Left lung (tissue), 10 donors: ENCODE data around the gene RGL3. TPM values are rescaled to one million over a fixed set of nuclear protein-coding genes. Genes with fewer than 3 reads are reported as not detected.

Source experiments
- ATAC-seq: fragments of 200-7000 bp; cut with Tn5 transposase; one replicate; pipeline ENCODE4 v1.9.1; 2020; ENCODE audit warnings: moderate library complexity
- DNase-seq, 4 donors: peaks; one replicate each; pipeline ENCODE4 v3.0.0-alpha.2; 2013 to 2020
- H3K27ac ChIP-seq, 2 donors: fragments of 200-600 bp; sonication (generic) in 1 of 2; one replicate each; pipeline versions ENCODE4 v1.5.0 to v1.8.0; 2020 to 2021
- H3K27me3 ChIP-seq, 2 donors: fragments of 200-600 bp; sonication (generic) in 1 of 2; one replicate each; pipeline versions ENCODE4 v1.5.0 to v1.8.0; 2020 to 2021
- H3K36me3 ChIP-seq, 2 donors: fragments of 200-600 bp; sonication (generic) in 1 of 2; one replicate each; pipeline versions ENCODE4 v1.5.0 to v1.8.0; 2020 to 2021
- H3K4me1 ChIP-seq, 2 donors: fragments of 200-600 bp; one replicate each; pipeline ENCODE4 v1.8.0; 2021
- H3K4me3 ChIP-seq, 2 donors: fragments of 200-600 bp; sonication (generic) in 1 of 2; one replicate each; pipeline versions ENCODE4 v1.5.0 to v1.8.0; 2020 to 2021; ENCODE audit warnings: mild to moderate bottlenecking in 1 of 2
- H3K9me3 ChIP-seq, 2 donors: fragments of 200-600 bp; sonication (generic) in 1 of 2; one replicate each; pipeline versions ENCODE4 v1.5.0 to v1.8.0; 2020 to 2021
- intact Hi-C, 2 donors: fragments of 100-400 bp; cut with DNase I; formaldehyde crosslinking; loops; one replicate each; pipeline versions ENCODE4 v1.11.2 to v1.14.2; 2022
- polyA plus RNA-seq, 6 donors: library from polyadenylated mRNA; unstranded; fragments of 120-200 nt; gene quantifications; one replicate each; pipeline ENCODE4 v1.2.1, GENCODE V29; 2013; ENCODE audit not compliant: insufficient read length in 6 of 6
- total RNA-seq, 2 donors: library from RNA; stranded (reverse); fragmentation: NEBNext Ultra II Directional; extraction: Animal tissue kit (Norgen Biotek cat#: 25700); gene quantifications; one replicate each; pipeline ENCODE4 v1.2.1, GENCODE V29; 2021
- TF ChIP-seq, protein P1 (sequence below), 2 donors: fragments of 200-600 bp; sonication (generic) in 1 of 2; IDR thresholded peaks; one replicate each; pipeline versions ENCODE4 v1.5.0 to v1.8.0; 2021; ENCODE audit warnings: antibody characterized with exemption in 2 of 2
- donor health status: DM: no; HTN: yes; CAD: no.
- donor health status: DM: no; HTN: no; CAD: no.

RGL3 gene
- total and polyA plus RNA-seq, 8 donors: 32.9 to 68.2 (median 56.6) TPM

GRCh38 chr19:11448410-11448809 lies 29.3 kb upstream of the RGL3 start:
- TF ChIP-seq, protein P1, sequence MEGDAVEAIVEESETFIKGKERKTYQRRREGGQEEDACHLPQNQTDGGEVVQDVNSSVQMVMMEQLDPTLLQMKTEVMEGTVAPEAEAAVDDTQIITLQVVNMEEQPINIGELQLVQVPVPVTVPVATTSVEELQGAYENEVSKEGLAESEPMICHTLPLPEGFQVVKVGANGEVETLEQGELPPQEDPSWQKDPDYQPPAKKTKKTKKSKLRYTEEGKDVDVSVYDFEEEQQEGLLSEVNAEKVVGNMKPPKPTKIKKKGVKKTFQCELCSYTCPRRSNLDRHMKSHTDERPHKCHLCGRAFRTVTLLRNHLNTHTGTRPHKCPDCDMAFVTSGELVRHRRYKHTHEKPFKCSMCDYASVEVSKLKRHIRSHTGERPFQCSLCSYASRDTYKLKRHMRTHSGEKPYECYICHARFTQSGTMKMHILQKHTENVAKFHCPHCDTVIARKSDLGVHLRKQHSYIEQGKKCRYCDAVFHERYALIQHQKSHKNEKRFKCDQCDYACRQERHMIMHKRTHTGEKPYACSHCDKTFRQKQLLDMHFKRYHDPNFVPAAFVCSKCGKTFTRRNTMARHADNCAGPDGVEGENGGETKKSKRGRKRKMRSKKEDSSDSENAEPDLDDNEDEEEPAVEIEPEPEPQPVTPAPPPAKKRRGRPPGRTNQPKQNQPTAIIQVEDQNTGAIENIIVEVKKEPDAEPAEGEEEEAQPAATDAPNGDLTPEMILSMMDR (IDR thresholded peaks at IDR 0.05): no peak
- DNase-seq: no peak
- H3K27ac ChIP-seq: no peak overlapping the region
- peaks cover 0 to under 1% of the 10 kb centered on the region in 2 donors for H3K27me3 ChIP-seq
- intact Hi-C loops: loop anchor here in 1 of 2 donors (10.0 kb wide), 1 partner anchor 154 kb away; the partner anchor contains the start of gene TSPAN16
- no peaks in the 10 kb centered on the region for H3K4me1 ChIP-seq
- H3K36me3 ChIP-seq: peaks cover 0 to 77% of the 10 kb centered on the region in 2 donors
- ATAC-seq: no peak
- no peak overlapping the region for H3K4me3 ChIP-seq
- H3K9me3 ChIP-seq: no peaks in the 10 kb centered on the region

DNA sequence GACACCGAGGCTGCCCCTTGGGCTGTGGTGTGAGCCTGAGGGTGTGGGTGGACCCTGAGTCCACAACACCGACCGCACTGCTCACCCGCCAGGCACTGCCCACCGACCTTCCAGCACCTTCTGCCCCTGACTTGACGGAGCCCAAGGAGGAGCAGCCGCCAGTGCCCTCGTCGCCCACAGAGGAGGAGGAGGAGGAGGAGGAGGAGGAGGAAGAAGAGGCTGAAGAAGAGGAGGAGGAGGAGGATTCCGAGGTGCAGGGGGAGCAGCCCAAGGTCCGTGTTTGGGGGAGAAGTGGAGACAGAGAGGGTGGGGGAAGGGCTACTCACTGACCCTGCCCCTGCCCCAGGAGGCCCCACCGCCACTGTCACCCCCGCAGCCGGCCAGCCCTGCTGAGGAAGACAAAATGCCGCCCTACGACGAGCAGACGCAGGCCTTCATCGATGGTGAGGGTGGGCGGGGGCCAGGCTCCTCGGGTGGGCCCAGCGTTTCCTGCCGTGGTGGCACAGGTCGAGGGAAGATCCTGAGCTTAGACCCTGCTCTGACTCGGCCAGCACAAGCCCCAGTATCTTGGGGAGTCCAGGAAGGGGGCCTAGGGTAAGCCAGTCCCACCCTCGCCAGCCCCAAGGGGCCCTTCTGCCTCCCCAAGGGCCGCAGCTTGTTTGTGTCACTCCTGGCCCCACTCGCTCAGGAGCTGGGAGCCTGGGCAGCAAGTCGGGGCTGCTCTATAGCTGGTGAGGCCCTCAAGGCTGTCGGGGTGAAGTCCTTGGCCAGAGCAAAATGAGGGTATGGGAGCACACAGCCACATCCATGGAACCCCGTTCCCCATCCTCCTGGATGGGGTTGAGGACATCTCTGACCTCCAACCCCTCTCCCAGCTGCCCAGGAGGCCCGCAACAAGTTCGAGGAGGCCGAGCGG lies 28.5 kb upstream of the RGL3 start:
- Histone ChIP-seq H3K9me3 (no peaks in the 10 kb centered on the region), H3K36me3 (peaks cover 0 to 85% of the 10 kb centered on the region in 2 donors)
- TF ChIP-seq, protein P1 (IDR thresholded peaks at IDR 0.05): no peak

GRCh38 chr19:11446652-11447301 lies 27.7 kb upstream of the RGL3 start:
- Histone ChIP-seq H3K27ac (no peak overlapping the region), H3K36me3 (peaks cover 0 to 93% of the 10 kb centered on the region in 2 donors), H3K27me3 (no peaks in the 10 kb centered on the region), H3K4me1 (no peaks in the 10 kb centered on the region), H3K9me3 (no peaks in the 10 kb centered on the region), H3K4me3 (no peak overlapping the region)
- peak; percentile 84 for ATAC-seq
- DNase-seq: peak in 1 of 4 donors; percentile 93
- intact Hi-C loops: loop anchor here in 1 of 2 donors (10.0 kb wide), 1 partner anchor 152 kb away; the partner anchor contains the start of gene TSPAN16
- TF ChIP-seq, protein P1 (IDR thresholded peaks at IDR 0.05): peak; percentile 69 to 83

More for the DNA sequence above, 28.5 kb upstream of the RGL3 start:
- no peak for DNase-seq
- Histone ChIP-seq H3K27ac (no peak overlapping the region), H3K4me1 (no peaks in the 10 kb centered on the region), H3K4me3 (no peak overlapping the region), H3K27me3 (no peaks in the 10 kb centered on the region)
- ATAC-seq: no peak
- intact Hi-C loops: loop anchor here in 1 of 2 donors (10.0 kb wide), 1 partner anchor 153 kb away; the partner anchor contains the start of gene TSPAN16

DNA sequence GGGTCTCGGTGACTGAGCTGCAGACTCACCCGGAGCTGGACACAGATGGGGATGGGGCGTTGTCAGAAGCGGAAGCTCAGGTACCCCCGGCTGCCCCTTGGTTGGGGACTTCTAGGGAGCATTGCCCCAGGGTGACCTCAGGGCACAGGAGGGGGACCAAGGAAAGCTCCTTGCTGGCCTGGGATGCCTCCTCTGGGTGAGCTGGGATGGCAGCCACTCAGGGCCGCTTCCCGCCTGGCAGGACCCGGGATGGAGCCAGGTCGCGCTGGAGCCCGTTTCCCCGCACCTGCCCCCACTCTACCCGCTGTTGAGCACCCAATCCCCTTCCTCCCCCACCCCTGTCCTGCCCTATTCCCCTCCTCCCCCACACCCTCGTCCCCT lies 27.1 kb upstream of the RGL3 start:
- Histone ChIP-seq H3K4me3 (no peak overlapping the region), H3K27ac (no peak overlapping the region), H3K27me3 (no peaks in the 10 kb centered on the region), H3K4me1 (no peaks in the 10 kb centered on the region), H3K36me3 (peaks cover 1 to 98% of the 10 kb centered on the region in 2 donors), H3K9me3 (no peaks in the 10 kb centered on the region)
- ATAC-seq: no peak
- intact Hi-C loops: loop anchor here in 1 of 2 donors (10.0 kb wide), 1 partner anchor 151 kb away; the partner anchor contains the start of gene TSPAN16
- DNase-seq: no peak
- TF ChIP-seq, protein P1 (IDR thresholded peaks at IDR 0.05): no peak
